Measurements from ENCODE around the gene ACBD6.

DNA sequence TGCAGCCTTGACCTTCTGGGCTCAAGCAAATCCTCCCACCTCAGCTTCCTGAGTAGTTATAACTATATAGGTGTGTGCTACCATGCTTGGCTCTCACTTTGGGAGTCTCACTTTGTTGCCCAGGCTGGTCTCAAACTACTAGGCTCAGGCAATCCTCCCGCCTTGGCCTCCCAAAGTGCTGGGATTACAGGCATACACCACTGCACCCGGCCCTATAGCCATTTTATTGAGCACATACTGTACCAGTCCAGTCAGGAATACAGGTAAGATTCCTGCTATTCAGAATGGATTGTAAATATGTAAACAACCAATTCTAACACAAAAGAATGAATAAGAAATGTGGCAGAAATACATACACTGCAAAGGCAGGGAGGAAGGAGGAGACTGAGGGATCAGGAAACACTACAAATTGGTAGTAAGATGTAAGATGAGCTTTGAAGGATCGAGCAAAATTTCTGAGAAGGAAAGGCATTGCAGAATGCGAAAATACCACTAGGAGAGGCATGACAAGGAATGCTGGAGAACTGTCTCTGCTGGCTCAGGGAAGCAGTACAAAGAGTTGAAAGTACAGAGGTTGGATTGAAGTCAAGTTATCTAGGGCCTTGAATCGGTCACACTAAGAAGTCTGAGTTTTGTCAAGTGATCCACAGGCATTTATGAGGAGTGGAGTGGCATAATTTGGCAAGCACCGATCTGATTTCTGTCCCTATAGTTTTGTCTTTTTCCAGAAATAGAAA is 211.9 kb downstream of the ACBD6 start:
- TF ChIP-seq CEBPB (IDR thresholded peaks at IDR 0.05; ENCODE audit: borderline replicate concordance in 1 of 2, low read depth in 2 of 2, low read length in 2 of 2), result no peak
- TF ChIP-seq NFIC (IDR thresholded peaks at IDR 0.05; ENCODE audit: low read depth, low read length), result no peak
- TF ChIP-seq CREB1 (IDR thresholded peaks at IDR 0.05; ENCODE audit: low read depth), result no peak
- no peak for TF ChIP-seq POLR2A (IDR thresholded peaks at IDR 0.05; ENCODE audit: low read depth, low read length)
- no peak for TF ChIP-seq YY1 (IDR thresholded peaks at IDR 0.05; ENCODE audit: low read depth, low read length)
- no peak for TF ChIP-seq EZH2 (IDR thresholded peaks at IDR 0.05; ENCODE audit: borderline replicate concordance, control insufficient read depth, low read depth, low read length)
- no peak for TF ChIP-seq TARDBP (IDR thresholded peaks at IDR 0.05; ENCODE audit: borderline replicate concordance)

Measured in GM12878 (cell line).